Ovary (tissue), 3 donors: ENCODE results near the gene ZC3H10.

Experiments used
- CTCF ChIP-seq, 3 donors: fragments of 450-650 bp in 2 of 3; fragments of 200-600 bp in 1 of 3; IDR thresholded peaks; one replicate each; pipeline versions ENCODE4 v1.5.1 to v1.8.0; 2016 to 2022; ENCODE audit warnings: antibody characterized with exemption in 3 of 3, mild to moderate bottlenecking in 1 of 3
- EP300 ChIP-seq: sonication (generic); formaldehyde crosslinking; IDR thresholded peaks from one replicate; pipeline ENCODE4 v1.6.1; 2017; ENCODE audit warnings: antibody characterized with exemption
- POLR2A ChIP-seq: fragments of 450-650 bp; IDR thresholded peaks from one replicate; pipeline ENCODE4 v1.6.1; 2017; ENCODE audit warnings: antibody characterized with exemption, mild to moderate bottlenecking, moderate library complexity
- donor health status: DM: no; HTN: no; CAD: no.

- TF ChIP-seq CTCF (IDR thresholded peaks at IDR 0.05): no peak
- TF ChIP-seq POLR2A: no peak
- no peak for TF ChIP-seq EP300
Measured at GRCh38 chr12:56172839-56173238, 54.8 kb downstream of the ZC3H10 start.
